Adipose tissue (tissue), 3 donors: Measurements from ENCODE around the gene STRIT1. TPM values are rescaled to one million over a fixed set of nuclear protein-coding genes. Genes with fewer than 3 reads are reported as not detected.

Source experiments
- H3K27ac ChIP-seq: one replicate; pipeline ENCODE4 v1.5.1; 2013; ENCODE audit warnings: low read depth, low read length
- WGBS, 3 donors: extraction: QIAGEN DNeasy Blood & Tissue Kit; methylation state at CpG; one replicate each; pipeline ENCODE4 v1.1.7; 2013; 5-methylcytosine and 5-hydroxymethylcytosine counted together
- polyA plus RNA-seq, 3 donors: library from polyadenylated mRNA; stranded (reverse); fragments of 200-250 nt; gene quantifications; one replicate each; pipeline ENCODE4 v1.2.3, GENCODE V29; 2013
- donor health status: healthy with polysubstance abuse.
- donor health status: Bipolar disorder and iron deficiency.
- donor health status: healthy.

The STRIT1 gene
- under 1 TPM in 2 of 3 donors, not detected in 1; 0.15 to 0.84 TPM for polyA plus RNA-seq

DNA sequence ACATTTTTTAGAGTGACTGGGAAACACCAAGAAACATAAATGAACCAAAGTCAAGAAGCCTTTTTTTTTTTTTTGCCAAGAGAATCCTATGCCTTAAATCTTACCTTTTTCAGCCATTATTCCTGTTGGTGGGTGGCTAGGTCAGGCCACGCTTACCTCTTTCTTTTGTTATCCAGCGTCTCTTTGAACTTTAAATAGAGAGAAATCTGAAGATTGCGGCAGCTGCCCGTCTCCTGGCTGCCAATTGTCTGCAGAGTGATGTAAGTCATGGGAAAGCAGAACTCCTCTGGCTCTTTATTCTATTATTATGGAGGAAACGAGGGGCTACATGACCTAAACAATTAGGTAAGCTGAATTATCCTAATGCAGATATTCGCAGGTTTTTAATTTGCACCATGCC is at the start of gene STRIT1:
Gene STRIT1, minus strand, starts transcription at position 168 of the 400 bp plus-strand sequence.
- no peak within 1 kb of the TSS for H3K27ac ChIP-seq
- whole genome bisulfite sequencing, 3 donors, result 67 to 82% (median 70%) methylated on average over 6 of the region's 6 CpGs

GRCh38 chr3:155342344-155342743 is 48.9 kb upstream of the STRIT1 start:
- 54 to 63% (median 61%) methylated on average over 3 of the region's 3 CpGs for WGBS, 3 donors
- no peak overlapping the region for H3K27ac ChIP-seq

- H3K27ac ChIP-seq, result no peak overlapping the region
Measured at GRCh38 chr3:155339052-155339451, 45.6 kb upstream of the STRIT1 start.

DNA sequence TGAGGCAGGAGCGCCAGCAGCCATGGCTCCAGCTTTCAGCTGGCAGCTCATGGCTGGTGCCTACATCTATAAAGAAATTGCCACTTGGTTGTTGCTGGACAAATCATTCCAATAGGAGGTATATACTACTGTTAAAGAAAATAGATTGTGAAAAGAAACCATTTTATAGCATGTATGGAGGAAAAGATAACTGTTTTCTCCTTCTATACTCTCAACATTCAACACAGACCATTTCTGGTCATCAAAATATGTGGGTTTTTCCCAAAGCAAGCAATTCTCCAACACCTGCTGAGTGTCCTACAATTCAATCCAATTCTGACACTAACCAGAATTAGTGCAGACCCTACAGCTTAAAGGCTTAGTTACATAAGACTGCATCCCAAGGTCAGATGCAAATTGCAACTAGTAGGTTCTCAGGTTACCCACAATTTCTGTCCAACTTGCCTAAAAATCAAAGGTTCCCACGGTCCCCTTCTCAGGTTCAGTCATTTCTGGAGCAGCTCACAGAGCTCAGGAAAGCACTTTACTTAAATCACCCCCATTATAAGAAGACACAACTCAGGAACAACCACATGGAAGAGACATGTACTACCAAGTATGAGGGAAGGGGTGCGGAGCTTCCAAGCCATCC is 42.4 kb upstream of the STRIT1 start:
- 76 to 79% (median 78%) methylated on average over 3 of the region's 3 CpGs for WGBS, 3 donors
- no peak overlapping the region for H3K27ac ChIP-seq

GRCh38 chr3:155334914-155335723 is 41.6 kb upstream of the STRIT1 start:
- 23 to 47% (median 29%) methylated on average over 6 of the region's 6 CpGs for WGBS, 3 donors
- no peak overlapping the region for H3K27ac ChIP-seq

DNA sequence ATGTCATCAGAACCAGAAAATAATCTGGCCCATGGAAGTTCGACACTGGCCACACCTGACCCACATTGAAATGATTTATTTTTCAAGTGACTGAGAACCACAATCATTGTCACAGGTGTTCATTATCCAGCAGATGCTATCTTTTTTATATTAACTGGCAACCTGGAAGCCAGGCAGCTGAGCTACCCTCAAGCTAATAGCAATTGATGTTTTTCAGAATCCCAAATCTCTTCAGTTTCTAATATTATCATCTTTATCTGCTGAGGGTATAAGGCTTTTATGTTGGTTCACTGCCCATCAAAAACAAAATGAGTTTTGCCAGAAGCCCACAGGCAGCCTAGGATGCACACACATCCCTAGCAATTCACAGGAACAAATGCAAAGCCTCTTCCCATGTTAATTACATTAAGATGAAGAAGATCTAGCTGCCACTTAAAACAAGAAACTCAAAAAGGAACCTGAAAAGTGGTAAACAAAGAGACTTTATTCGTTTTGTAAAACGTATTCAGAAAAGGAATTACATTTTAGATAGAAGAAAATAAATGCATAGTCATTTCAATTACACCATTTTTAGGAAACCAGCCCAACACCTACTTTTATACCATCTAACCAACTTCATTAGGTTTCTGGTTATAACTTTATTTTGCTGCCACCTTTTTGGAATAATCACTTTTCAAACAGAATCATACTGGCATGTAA is 40.9 kb upstream of the STRIT1 start:
- H3K27ac ChIP-seq, result no peak overlapping the region
- 44 to 60% (median 52%) methylated on average over 3 of the region's 3 CpGs for WGBS, 3 donors

GRCh38 chr3:155332716-155333115 is 39.2 kb upstream of the STRIT1 start:
- 74 to 89% (median 85%) methylated on average over 4 of the region's 4 CpGs for WGBS, 3 donors
- H3K27ac ChIP-seq, result no peak overlapping the region

DNA sequence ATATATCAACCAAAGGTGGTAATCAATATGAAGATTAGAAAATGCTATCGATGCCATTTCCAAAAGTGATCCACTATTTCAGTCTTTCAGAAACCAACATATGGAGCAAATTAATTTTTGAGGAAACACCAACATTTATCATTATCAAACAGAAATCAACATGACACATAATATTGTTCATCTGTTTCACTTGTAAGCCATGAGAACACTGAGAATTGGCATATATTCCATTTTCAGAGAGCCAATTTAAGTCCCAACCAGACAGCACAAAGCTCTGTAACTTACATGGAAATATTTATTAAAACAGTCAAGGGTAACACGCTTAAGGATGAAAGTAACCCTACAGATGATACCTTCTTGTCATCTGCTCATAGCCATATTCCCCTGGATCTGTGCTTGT is 37.6 kb upstream of the STRIT1 start:
- 91 to 97% (median 93%) methylated on average over 2 of the region's 2 CpGs for WGBS, 3 donors
- no peak overlapping the region for H3K27ac ChIP-seq

DNA sequence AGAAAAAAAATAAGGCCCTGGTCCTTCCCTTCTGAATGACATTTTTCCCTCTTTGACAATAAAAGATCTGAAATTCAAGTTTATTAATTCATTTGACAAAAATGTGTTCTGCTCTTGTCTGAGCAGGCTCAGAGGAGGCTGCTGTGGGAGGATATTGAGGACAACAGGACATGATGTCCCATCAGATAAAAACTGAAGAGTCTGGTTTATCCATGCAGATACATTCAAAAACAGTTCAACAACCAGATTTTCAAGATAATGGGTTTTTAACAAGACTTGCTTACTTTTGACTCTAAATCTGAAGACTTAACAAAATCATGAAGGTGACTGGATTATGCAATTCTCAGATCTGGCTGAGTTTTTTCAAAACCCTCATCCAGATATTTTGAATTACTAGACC is 36.9 kb upstream of the STRIT1 start:
- H3K27ac ChIP-seq, result no peak overlapping the region

DNA sequence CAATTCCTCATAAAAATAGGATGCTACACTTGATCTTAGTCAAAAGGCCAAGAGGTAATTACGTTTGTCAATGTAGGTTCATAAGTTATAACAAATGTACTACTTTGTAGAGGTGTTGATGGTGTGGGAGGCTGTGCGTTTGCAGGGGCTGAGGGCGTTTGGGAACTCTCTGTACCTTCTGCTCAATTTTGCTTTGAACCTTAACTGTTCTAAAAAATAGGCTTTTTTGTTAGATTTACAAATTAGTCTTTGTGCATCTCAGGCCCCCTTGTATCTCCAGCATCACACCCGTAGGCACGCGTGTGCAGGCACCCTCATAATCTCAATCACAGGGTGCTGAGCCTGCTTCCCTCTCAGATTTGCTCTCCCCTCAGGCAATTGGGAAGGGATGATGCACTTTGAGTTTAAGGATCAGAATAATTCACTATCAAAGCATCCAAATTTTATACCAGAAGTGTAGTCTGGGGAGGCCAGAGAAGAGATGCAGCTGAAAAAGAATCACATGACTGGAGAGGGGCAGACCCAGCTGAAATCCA is 36.1 kb upstream of the STRIT1 start:
- no peak overlapping the region for H3K27ac ChIP-seq
- WGBS, 3 donors, result 85 to 92% (median 92%) methylated on average over 6 of the region's 6 CpGs

DNA sequence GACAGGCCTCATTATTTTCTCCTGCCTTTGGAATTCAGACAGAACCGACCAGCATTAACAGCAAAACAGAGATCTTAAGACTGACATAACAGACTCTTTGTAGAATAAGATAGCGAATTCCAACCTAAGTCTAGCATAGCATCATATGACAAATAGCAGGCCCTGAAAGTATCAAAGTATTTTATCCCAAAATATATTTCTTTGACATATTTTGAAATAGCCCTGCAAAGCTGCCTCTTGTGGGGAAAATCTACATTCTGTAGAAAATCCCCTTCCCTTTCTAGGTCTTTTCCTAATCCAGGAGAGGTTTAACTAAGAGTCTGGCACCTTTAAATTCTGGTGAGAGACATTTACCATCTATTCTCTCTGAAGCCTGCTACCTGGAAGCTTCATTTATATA is 34.4 kb upstream of the STRIT1 start:
- 86 to 93% (median 88%) methylated on average over 2 of the region's 2 CpGs for WGBS, 3 donors

GRCh38 chr3:155327430-155327829 is 33.9 kb upstream of the STRIT1 start:
- H3K27ac ChIP-seq, result no peak overlapping the region
- WGBS, 3 donors, result 88 to 95% (median 89%) methylated on average over 1 of the region's 1 CpG

More for the DNA sequence above, 34.4 kb upstream of the STRIT1 start:
- H3K27ac ChIP-seq, result no peak overlapping the region

DNA sequence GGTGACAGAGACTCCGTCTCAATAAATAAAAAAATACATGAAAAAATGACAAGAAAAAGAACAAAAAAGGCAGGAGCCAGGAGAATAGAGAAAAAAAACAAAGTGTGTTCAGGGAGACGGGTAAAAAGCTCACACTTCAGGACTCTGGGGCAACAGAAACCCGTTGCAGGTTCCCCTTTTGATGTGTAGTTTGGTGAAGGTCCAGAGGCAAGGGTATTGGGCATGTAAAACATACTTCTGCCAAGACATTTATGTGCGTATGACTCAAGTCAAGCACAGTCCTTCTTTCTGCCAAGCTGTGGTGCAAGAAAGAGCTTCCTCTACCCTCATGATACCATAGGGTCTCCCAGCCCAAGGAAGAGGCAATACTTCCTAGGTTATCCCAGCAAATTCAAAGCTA is 33.4 kb upstream of the STRIT1 start:
- no peak overlapping the region for H3K27ac ChIP-seq
- WGBS, 3 donors, result 58 to 80% (median 68%) methylated on average over 4 of the region's 4 CpGs

GRCh38 chr3:155326244-155326643 is 32.8 kb upstream of the STRIT1 start:
- WGBS, 3 donors, result 66 to 76% (median 70%) methylated on average over 5 of the region's 5 CpGs
- H3K27ac ChIP-seq, result no peak overlapping the region

DNA sequence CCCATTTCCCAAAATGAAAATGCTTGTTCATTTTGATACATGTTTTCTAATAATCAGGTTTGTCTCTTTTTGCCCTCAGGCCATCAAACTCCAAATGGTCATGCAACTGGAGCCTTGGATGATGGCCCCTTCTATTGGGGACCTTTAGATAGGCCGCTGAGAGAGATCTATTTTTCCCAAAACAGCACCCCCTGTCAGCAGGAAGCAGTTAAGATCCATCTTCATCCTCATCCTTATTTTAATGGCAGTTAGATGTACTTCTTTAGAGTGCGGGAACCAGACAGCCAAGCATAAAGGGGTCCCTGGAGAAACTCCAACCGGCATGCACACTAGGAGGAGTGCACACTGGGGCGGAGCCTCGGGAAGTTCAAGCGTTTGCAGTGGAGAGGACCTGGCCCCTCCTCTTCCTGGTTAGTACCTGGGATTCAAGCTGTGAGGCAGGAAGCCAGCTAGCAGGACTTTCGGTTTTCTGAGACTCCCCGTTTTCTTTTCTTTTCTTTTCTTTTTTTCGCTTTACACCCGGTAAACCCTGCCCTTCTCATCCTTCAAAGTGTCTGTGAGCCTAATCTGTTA is 31.9 kb upstream of the STRIT1 start:
- H3K27ac ChIP-seq, result no peak overlapping the region
- 58 to 59% (median 58%) methylated on average over 10 of the region's 10 CpGs for WGBS, 3 donors

DNA sequence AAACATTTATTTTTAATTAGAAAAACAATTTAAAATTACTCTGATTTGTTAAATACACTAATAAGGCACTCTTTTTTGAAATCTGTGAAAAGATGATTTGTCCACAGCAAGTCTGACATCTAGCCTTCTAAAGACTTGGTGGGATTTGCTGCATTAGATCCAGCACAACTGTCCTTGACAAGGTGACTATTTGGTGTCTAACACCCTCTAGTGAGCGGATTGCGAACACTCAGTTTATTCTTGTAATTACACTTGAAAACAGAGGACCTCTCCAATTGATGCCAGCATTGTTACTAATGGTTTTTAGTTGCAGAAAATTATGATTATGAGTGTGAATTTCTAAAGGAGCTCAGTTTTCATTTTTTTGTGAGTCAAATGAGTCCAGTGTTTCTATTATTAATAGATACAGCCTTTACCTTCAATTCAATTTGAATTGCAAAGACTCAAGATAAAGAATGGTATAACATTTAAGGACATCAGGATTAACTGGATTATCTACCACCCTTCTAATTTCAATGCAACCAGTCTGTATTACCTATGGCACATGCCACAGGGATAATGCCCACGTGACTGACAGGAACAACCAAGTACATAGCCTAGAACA is 29.7 kb upstream of the STRIT1 start:
- H3K27ac ChIP-seq, result no peak overlapping the region
- WGBS, 3 donors, result 9 to 23% (median 13%) methylated on average over 3 of the region's 3 CpGs

DNA sequence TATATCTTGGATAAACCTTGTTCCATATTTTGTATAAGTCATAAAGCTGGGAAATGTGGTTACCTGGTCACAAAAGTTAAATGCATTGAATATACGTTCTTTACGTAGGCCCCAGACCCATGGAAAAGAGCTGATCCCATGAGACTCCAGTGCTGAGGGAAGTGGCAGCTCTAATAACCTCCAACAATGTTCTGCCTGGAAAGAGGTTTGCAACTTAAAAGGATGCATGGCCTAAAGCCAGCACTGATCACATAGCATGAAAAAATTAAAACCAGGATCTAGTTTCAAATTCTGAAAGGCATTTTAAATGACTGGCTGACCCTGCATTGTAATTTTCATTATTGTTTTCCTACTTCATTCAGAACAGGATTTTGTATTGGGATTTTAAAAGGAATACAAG is 27.9 kb upstream of the STRIT1 start:
- no peak overlapping the region for H3K27ac ChIP-seq
- 69 to 85% (median 75%) methylated on average over 2 of the region's 2 CpGs for whole genome bisulfite sequencing, 3 donors

DNA sequence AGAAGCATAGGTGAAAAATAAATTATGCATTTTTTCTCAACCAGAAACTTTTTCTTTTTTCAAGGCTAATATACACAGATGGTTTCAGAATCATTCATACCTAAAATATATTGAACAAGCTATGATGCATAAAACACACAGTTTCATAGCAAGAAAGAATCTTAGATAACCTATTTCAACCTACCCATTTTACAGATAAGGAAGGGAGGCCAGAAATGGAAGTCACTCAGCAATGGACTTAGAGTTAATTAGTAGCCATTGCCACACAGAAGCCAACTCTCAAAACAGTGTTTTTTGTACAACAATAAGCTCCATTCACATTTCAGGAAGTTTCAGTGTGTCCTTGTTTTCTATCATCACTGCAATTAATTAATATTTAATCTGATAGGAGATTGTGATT is 27.5 kb upstream of the STRIT1 start:
- no peak overlapping the region for H3K27ac ChIP-seq

- no peak overlapping the region for H3K27ac ChIP-seq
- whole genome bisulfite sequencing, 3 donors, result 84 to 87% (median 87%) methylated on average over 2 of the region's 2 CpGs
Measured at GRCh38 chr3:155318740-155319139, 25.3 kb upstream of the STRIT1 start.
